MG63 (cell line): ENCODE measurements around the gene OTOP2. TPM values are rescaled to one million over a fixed set of nuclear protein-coding genes. Genes with fewer than 3 reads are reported as not detected.
"Not testable (repeated sequence)": the region's sequence is repeated elsewhere in the genome, so short reads cannot be mapped to it uniquely, and the experiment has no call there.

Source experiments
- DNase-seq: peaks from one replicate; pipeline ENCODE4 v3.0.0-alpha.2; 2020
- H3K27me3 ChIP-seq: fragments of 250-450 bp; sonication (Bioruptor Pico); 2 replicates; pipeline ENCODE4 v1.5.1; 2020; ENCODE audit warnings: mild to moderate bottlenecking, moderate library complexity
- H3K36me3 ChIP-seq: fragments of 250-450 bp; sonication (Bioruptor Pico); 2 replicates; pipeline ENCODE4 v1.5.1; 2020; ENCODE audit warnings: mild to moderate bottlenecking, moderate library complexity
- H3K4me3 ChIP-seq: fragments of 250-450 bp; sonication (Bioruptor Pico); 2 replicates; pipeline ENCODE4 v1.5.1; 2020; ENCODE audit warnings: mild to moderate bottlenecking, moderate library complexity
- H3K9me3 ChIP-seq: fragments of 250-450 bp; sonication (Bioruptor Pico); 2 replicates; pipeline ENCODE4 v1.5.1; 2020; ENCODE audit warnings: mild to moderate bottlenecking, moderate library complexity
- total RNA-seq: library from RNA; depleted of rRNA; stranded (reverse); fragments of >200 nt; shearing (Covaris generic); gene quantifications from 2 replicates; pipeline ENCODE4 v1.2.3, GENCODE V29; 2014; ENCODE audit warnings: low replicate concordance; rRNA removed

The OTOP2 gene
- total RNA-seq, 1 experiment from 2014 or later: not detected

DNA sequence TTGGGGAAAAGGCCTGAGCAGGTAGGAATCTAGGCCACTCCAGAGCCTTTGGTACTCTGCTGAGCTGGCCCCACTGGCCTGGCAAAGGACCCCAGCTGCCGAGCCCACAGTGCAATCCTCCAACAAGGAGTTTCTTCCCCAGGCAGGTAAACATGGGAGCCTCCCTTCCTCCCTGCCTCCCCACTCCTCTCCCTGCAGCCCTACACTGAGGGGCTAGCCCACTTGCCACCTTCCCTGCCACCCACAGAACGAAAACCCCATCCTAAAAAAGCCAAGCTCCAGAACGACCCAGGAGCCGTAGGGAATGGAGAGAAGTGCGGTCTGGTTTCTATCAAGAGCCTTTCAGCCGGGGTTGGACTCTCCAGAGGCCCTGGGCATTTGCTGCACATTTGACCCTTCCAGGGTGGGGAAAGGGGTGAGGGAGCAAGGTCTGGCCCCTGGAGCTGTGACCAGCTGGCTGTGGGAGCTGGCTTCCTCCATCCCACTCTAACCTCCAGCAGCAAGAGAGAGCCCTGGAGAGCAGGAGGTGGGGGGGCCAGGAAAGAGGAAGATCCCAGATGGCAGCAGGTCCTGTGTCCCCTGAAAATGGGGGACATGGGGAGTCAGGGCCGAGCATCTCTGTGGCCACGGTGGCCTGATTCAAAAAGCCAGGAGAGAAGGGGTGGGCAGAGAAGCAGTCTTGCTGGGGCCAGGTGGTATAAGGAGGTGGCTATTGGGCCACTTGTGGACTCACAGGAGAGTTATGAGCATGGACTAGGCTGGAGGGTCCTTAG lies 47.2 kb downstream of the OTOP2 start:
- H3K36me3 ChIP-seq: no peaks in the 10 kb centered on the region
- no peaks in the 10 kb centered on the region for H3K9me3 ChIP-seq
- DNase-seq: no peak
- no peak overlapping the region for H3K4me3 ChIP-seq
- peaks cover 19% of the 10 kb centered on the region for H3K27me3 ChIP-seq

DNA sequence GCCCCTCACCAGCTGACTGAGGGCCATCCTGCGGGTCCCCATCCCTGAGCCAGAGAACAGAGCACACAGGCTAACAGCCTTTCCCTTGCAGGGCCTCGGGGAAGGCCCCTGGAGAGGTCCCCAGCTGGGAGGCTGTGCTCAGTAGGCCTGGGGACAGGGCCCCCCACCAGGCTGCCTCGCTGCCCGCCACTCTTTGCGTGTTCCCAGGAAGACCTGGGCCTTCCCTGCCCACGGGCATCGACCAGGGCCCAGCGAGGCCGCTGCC lies 47.7 kb downstream of the OTOP2 start:
- Histone ChIP-seq H3K9me3 (no peaks in the 10 kb centered on the region), H3K4me3 (no peak overlapping the region), H3K27me3 (peaks cover 19% of the 10 kb centered on the region), H3K36me3 (no peaks in the 10 kb centered on the region)
- no peak for DNase-seq

DNA sequence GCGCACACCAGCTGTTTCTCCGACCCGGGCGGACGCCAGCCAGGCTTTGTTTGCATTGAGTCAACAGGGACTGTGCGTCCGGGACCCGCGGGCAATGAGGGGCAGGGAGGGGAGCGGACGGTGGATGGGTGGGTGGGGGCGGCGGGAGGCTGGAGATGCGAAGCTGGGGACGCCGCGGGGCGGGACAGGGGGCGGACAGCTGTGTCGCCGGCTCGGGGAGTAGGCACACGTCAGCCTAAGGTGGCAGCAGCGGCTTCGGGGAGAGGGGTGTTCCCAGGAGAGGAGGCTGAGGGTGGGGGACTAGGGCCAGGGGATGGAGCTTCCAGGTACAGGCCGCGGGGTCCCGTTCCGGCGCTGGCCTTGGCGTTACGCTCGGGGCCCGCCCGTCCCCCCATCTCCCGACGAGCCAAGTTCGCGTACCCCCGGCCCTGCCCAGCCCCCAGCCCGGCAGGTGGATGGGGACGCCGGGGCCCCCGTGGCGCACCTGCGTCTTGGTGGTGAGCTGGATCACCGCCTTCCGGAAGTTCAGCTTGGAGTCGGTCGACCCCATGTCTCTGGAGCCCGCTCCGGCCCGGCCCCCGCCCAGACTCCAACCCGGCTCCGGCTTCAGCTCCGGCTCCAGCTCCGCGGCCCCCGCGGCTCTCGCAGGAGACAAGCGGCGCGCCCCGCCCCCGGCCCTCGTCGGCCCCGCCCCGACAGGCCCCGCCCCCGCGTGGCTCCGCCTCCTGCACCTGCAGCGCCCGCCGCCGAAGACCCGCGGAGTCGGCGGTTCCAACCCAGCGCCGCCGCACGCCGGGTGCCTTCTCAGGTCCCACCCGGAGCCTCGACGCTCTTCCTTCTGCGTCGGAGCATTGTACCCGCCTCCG lies 48.3 kb downstream of the OTOP2 start, which contains the start of gene HID1:
TSS of gene HID1 (minus strand) at position 653 of the 866 bp plus-strand sequence. CDS start at position 550, 103 bp downstream.
- H3K27me3 ChIP-seq: peaks cover 19% of the 10 kb centered on the region
- no peak for DNase-seq
- H3K36me3 ChIP-seq: no peaks in the 10 kb centered on the region
- peak within 1 kb of the TSS; percentile 23; the same call in 1 of the 2 replicates for H3K4me3 ChIP-seq
- no peaks in the 10 kb centered on the region for H3K9me3 ChIP-seq

DNA sequence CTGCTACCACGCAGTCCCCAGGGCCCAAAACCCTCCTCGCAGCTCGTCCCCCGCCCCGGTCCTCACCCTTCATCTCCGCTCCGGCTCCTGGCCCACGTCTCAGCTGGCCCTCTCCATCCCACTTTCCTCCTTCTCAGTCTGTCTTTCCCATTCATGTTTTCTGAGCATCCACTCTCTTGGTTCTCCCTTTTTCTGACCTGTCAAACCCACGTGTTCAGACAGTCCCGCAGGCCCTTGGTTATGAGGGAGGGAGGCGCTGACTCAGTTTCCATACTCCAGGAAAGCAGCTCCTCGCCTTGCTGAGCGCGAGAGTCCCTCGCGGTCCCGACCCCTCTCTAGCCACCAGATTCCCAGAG lies 48.9 kb downstream of the OTOP2 start:
- no peak for DNase-seq
- no peaks in the 10 kb centered on the region for H3K36me3 ChIP-seq
- peaks cover 19% of the 10 kb centered on the region for H3K27me3 ChIP-seq
- no peaks in the 10 kb centered on the region for H3K9me3 ChIP-seq
- H3K4me3 ChIP-seq: peak overlapping the region; percentile 23; the same call in 1 of the 2 replicates

DNA sequence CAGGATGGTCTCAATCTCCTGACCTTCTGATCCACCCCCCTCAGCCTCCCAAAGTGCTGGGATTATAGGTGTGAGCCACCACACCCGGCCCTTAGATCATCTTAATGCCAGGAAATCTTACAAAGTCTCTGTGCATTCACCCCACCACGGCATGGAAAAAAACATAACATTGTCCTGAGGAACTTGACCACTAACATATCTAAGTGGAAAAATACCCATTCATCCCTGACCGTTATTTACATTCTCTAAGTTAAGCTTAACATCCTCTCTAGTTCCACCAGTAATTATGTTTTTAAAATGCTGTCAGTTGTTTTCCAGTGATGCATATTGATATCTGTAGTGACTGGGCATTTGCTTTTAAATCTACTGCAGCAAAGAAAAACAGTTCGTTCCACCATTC lies 51.9 kb downstream of the OTOP2 start:
- peaks cover 19% of the 10 kb centered on the region for H3K27me3 ChIP-seq
- DNase-seq: no peak
- no peaks in the 10 kb centered on the region for H3K9me3 ChIP-seq
- no peaks in the 10 kb centered on the region for H3K36me3 ChIP-seq
- no peak overlapping the region for H3K4me3 ChIP-seq

DNA sequence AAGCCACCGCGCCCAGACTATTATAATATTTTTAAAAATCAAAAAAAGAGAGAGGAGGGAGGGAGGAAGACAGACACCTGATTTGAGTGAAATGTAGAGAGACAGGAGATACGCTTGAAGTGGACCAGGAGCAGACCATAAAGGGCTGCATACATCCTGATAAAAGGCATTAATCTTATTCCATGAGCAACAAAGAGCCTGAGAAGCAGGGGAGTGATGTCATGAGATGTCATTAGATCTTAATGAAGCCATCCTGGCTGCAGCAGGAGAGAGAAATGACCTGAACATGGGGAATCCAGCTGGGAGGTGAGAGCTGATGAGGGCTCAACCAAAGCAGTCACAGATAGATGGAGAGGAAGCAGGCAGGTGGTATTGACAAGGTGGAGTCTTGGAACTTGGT lies 53.7 kb downstream of the OTOP2 start:
- no peak overlapping the region for H3K4me3 ChIP-seq
- peaks cover 15% of the 10 kb centered on the region for H3K27me3 ChIP-seq
- no peak for DNase-seq
- no peaks in the 10 kb centered on the region for H3K9me3 ChIP-seq
- H3K36me3 ChIP-seq: no peaks in the 10 kb centered on the region

DNA sequence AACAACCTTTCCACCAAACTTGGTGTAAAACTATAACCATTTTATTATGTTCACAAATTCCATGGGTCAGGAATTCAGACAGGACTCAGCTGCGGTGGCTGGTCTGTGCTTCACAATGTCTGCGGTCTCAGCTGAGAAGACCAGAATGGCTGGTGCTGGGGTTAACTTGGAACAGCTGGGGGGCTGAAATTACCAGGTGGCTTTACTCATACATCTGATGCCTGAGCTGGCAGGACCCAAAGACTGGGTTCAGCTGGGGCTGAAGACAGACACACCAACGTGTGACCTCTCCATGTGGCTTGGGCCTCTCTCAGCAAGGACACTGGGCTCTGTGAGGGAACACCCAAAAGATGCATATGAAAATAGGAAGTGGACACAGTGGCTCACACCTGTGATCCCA lies 54.2 kb downstream of the OTOP2 start:
- H3K27me3 ChIP-seq: peaks cover 10% of the 10 kb centered on the region
- H3K4me3 ChIP-seq: no peak overlapping the region
- H3K36me3 ChIP-seq: no peaks in the 10 kb centered on the region
- no peaks in the 10 kb centered on the region for H3K9me3 ChIP-seq
- DNase-seq: no peak

DNA sequence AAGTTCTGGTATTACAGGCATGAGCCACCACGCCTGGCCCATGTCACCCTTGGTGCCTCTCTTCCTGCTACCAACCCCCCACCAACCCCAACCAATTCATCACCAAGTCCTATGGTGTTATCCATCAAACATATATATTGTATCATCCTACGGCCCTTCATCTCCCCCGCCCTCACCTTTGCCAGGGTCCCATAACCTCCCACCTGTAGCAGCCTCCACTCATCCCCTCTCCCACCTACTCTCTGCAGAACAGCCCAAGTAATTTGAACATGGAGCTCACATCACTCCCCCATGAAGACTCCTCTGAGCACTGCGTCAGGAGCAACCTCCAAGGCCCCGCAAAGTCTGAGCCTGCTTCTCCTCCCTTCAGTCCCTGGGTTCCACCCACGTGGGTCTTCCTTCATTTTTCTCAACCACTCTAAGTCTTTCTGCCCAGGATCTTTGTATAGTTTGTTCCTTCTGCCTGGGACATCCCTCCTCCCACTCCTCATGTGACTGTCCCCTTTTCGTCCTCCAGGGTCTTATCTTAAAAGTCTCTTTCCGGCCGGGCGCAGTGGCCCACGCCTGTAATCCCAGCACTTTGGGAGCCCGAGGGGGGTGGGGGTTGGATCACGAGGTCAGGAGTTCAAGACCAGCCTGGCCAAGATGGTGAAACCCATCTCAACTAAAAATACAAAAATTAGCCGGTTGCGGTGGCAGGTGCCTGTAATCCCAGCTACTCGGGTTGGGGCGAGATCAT lies 55.5 kb downstream of the OTOP2 start:
- Histone ChIP-seq H3K4me3 (no peak overlapping the region), H3K27me3 (no peaks in the 10 kb centered on the region), H3K9me3 (no peaks in the 10 kb centered on the region), H3K36me3 (no peaks in the 10 kb centered on the region)
- no peak for DNase-seq

DNA sequence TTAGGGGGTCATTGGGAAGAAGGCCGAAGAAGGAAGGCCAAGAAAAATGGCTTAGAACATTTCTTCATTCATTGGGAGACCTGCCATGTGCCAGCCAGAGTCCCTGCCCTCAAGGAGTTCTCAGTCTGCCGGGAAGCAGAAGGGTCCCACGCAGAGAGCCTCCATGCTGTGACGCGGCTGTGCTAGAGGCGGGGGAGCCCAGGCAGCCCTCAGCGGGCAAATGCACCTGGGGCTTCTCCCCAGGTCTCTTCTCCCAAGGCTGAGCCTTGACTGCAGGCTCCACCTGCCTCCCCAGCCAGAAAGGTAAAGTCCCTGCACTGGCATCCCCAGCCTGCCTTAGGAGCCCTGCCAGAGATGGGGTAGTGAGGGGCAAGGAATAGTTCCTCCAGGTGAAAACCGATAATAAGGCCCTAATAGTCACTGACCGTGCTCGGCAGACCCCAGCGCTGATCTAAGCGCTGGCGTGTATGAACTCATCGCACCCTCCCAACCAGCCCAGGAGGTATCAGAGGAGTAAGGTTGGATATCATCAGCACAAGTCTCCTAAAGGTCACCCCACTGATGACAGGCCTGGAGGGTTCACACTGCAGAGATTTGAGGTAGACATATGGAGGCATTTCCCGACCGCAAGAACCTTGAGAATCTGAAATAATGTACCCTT lies 57.4 kb downstream of the OTOP2 start:
- Histone ChIP-seq H3K4me3 (peak overlapping the region; percentile 54), H3K27me3 (no peaks in the 10 kb centered on the region), H3K36me3 (no peaks in the 10 kb centered on the region), H3K9me3 (no peaks in the 10 kb centered on the region)
- DNase-seq: no peak

DNA sequence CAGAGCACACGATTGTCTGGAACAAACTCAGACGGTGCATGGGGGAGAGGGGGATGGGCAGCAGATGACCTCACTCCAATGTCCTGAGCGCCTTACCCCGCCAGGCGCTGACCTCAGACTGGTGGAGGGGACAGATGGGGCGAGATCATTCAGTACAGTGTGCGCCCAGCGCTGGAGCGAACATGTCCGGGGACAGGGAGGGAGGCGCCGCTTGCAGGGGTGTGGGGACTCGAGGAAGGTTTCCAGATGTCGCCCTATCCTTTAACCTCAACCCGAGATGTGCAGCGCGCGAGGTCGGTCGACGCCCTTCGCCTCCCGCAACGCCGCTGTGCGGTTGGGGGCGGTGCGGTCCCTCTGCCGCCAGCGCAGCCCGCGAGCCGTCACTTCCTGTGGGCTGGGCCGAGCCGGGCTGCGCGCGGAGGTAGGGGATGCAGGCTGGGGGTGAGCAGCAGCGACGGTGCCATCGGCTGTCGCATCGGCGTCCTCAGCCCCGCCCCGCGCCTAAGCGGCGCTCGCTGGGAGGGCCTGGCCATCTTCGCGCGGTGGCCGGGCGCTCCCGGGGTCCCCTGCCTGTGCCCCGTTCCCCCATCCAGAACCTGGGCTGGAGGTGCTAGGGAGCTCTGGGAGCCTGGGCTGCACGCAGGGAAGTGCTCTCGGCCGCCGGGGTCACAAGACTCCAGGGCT lies 58.0 kb downstream of the OTOP2 start:
- Histone ChIP-seq H3K27me3 (no peaks in the 10 kb centered on the region), H3K36me3 (no peaks in the 10 kb centered on the region), H3K4me3 (peak overlapping the region; percentile 54), H3K9me3 (no peaks in the 10 kb centered on the region)
- DNase-seq: peak; percentile 72

DNA sequence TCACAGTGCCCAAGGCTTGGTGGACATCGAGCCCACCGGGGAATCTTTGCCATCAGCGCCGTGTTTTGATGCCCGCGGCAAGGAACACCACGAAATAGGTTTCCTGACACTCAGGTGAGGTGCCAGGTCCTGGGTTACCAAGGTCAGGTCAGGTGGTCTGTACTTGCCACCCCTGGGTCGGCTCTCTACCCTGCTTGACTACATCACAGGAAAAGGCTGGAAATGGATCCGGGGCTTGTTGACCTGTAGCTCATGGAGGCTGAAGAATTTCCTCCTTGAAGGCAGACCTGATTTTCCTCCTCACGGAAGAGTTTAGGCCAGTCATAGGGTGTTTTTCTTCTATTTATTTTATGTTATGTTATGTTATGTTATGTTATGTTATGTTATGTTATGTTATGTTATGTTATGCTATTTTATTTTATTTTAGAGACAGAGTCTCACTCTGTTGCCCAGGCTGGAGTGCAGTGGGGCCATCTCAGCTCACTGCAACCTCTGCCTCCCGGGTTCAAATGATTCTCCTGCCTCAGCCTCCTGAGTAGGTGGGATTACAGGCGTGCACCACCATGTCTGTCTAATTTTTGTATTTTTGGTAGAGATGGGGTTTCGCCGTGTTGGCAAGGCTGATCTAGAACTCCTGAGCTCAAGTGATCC lies 58.7 kb downstream of the OTOP2 start:
- not testable (repeated sequence) for DNase-seq, H3K9me3 ChIP-seq, H3K36me3 ChIP-seq, H3K27me3 ChIP-seq
- H3K4me3 ChIP-seq: peak overlapping the region; percentile 54

Other genes starting within 250 kb of the OTOP2 start
- gene CD300LF, start 211.3 kb upstream of the OTOP2 start, total RNA-seq: not detected in 2 replicates
- not detected in 2 replicates for gene RAB37, start 187.0 kb upstream of the OTOP2 start, total RNA-seq
- 110 and 150 TPM in 2 replicates for gene NHERF1, start 175.6 kb upstream of the OTOP2 start, total RNA-seq
- 46.8 and 51.6 TPM in 2 replicates for gene NAT9, start 147.9 kb upstream of the OTOP2 start, total RNA-seq
- gene GRIN2C, start 64.4 kb upstream of the OTOP2 start, total RNA-seq: not detected in 2 replicates
- 8.4 and 15.6 TPM in 2 replicates for gene FDXR, start 51.3 kb upstream of the OTOP2 start, total RNA-seq
- gene FADS6, start 30.6 kb upstream of the OTOP2 start, total RNA-seq: not detected in 2 replicates
- gene USH1G, start 1.0 kb upstream of the OTOP2 start, total RNA-seq: not detected in 2 replicates
- not detected in 2 replicates for gene OTOP3, start 11.6 kb downstream of the OTOP2 start, total RNA-seq
- not detected in 2 replicates for gene HID1, start 48.5 kb downstream of the OTOP2 start, total RNA-seq
- 2.2 and 4.2 TPM in 2 replicates for gene CDR2L, start 63.4 kb downstream of the OTOP2 start, total RNA-seq
- gene MRPL58, start 88.4 kb downstream of the OTOP2 start, total RNA-seq: 94.3 and 148 TPM in 2 replicates
- gene ATP5PD, start 122.7 kb downstream of the OTOP2 start, total RNA-seq: 296 and 323 TPM in 2 replicates
- 15.6 and 17.0 TPM in 2 replicates for gene KCTD2, start 123.0 kb downstream of the OTOP2 start, total RNA-seq
- 0.12 and 0.33 TPM in 2 replicates for gene SLC16A5, start 163.7 kb downstream of the OTOP2 start, total RNA-seq
- 12.0 and 15.1 TPM in 2 replicates for gene ARMC7, start 185.7 kb downstream of the OTOP2 start, total RNA-seq
- gene NT5C, start 207.5 kb downstream of the OTOP2 start, total RNA-seq: 29.1 and 92.2 TPM in 2 replicates
- 117 and 285 TPM in 2 replicates for gene JPT1, start 230.2 kb downstream of the OTOP2 start, total RNA-seq